HepG2 (cell line): ENCODE measurements around the gene SMOC1. TPM values are rescaled to one million over a fixed set of nuclear protein-coding genes. Genes with fewer than 3 reads are reported as not detected.
A peak's percentile ranks its signal among the peaks of the same experiment; 100 is the strongest.

ENCODE experiments used
- CEBPG ChIP-seq: IDR thresholded peaks from 2 replicates; pipeline ENCODE4 v1.6.1; 2016
- E2F1 ChIP-seq: sonication (generic); formaldehyde crosslinking; IDR thresholded peaks from 2 replicates; pipeline ENCODE4 v1.5.0; 2020; ENCODE audit warnings: missing genetic modification reagents
- HDAC1 ChIP-seq: sonication (generic); formaldehyde crosslinking; IDR thresholded peaks from 2 replicates; pipeline ENCODE4 v1.5.1; 2020; ENCODE audit warnings: mild to moderate bottlenecking, missing genetic modification reagents
- KDM4B ChIP-seq: sonication (generic); formaldehyde crosslinking; IDR thresholded peaks from 2 replicates; pipeline ENCODE4 v1.4.0; 2020; ENCODE audit warnings: missing genetic modification reagents
- MED13 ChIP-seq: sonication (generic); formaldehyde crosslinking; IDR thresholded peaks from 2 replicates; pipeline ENCODE4 v1.5.0; 2020; ENCODE audit warnings: missing genetic modification reagents
- MTERF4 ChIP-seq: sonication (generic); formaldehyde crosslinking; IDR thresholded peaks from 2 replicates; pipeline ENCODE4 v1.8.0; 2023; ENCODE audit warnings: mild to moderate bottlenecking, missing genetic modification reagents
- MTF2 ChIP-seq: sonication (generic); formaldehyde crosslinking; IDR thresholded peaks from 2 replicates; pipeline ENCODE4 v1.5.0; 2020; ENCODE audit warnings: missing genetic modification reagents, borderline replicate concordance
- NFKB2 ChIP-seq: sonication (generic); formaldehyde crosslinking; IDR thresholded peaks from 2 replicates; pipeline ENCODE4 v1.4.0; 2020; ENCODE audit warnings: missing genetic modification reagents, borderline replicate concordance
- PHF20 ChIP-seq: sonication (generic); formaldehyde crosslinking; IDR thresholded peaks from 2 replicates; pipeline ENCODE4 v1.5.0; 2020; ENCODE audit warnings: mild to moderate bottlenecking, missing genetic modification reagents
- SOX5 ChIP-seq: IDR thresholded peaks from 2 replicates; pipeline ENCODE4 v1.6.1; 2016; ENCODE audit warnings: borderline replicate concordance
- SSRP1 ChIP-seq: IDR thresholded peaks from 2 replicates; pipeline ENCODE4 v1.6.1; 2016; ENCODE audit warnings: control low read depth
- TEAD2 ChIP-seq: sonication (generic); formaldehyde crosslinking; IDR thresholded peaks from 2 replicates; pipeline ENCODE4 v1.9.0; 2021; ENCODE audit warnings: missing genetic modification reagents
- THAP7 ChIP-seq: sonication (generic); formaldehyde crosslinking; IDR thresholded peaks from 2 replicates; pipeline ENCODE4 v1.8.1; 2023; ENCODE audit warnings: mild to moderate bottlenecking, missing genetic modification reagents
- ZBTB2 ChIP-seq: sonication (generic); formaldehyde crosslinking; IDR thresholded peaks from 2 replicates; pipeline ENCODE4 v1.8.0; 2022; ENCODE audit warnings: low read depth, missing genetic modification reagents
- ZBTB46 ChIP-seq: sonication (generic); formaldehyde crosslinking; IDR thresholded peaks from 2 replicates; pipeline ENCODE4 v1.4.0; 2020; ENCODE audit warnings: mild to moderate bottlenecking, missing genetic modification reagents, borderline replicate concordance
- ZFP82 ChIP-seq: sonication (generic); formaldehyde crosslinking; IDR thresholded peaks from 2 replicates; pipeline ENCODE4 v1.5.1; 2020; ENCODE audit warnings: mild to moderate bottlenecking, missing genetic modification reagents, borderline replicate concordance
- ZHX1 ChIP-seq: sonication (generic); formaldehyde crosslinking; IDR thresholded peaks from 2 replicates; pipeline ENCODE4 v1.8.1; 2022; ENCODE audit warnings: low read depth, mild to moderate bottlenecking, missing genetic modification reagents
- ZNF30 ChIP-seq: sonication (generic); formaldehyde crosslinking; IDR thresholded peaks from 2 replicates; pipeline ENCODE4 v1.5.0; 2020; ENCODE audit warnings: mild to moderate bottlenecking, missing genetic modification reagents
- ZNF329 ChIP-seq: sonication (generic); formaldehyde crosslinking; IDR thresholded peaks from 2 replicates; pipeline ENCODE4 v1.9.0; 2021; ENCODE audit warnings: low read depth, mild to moderate bottlenecking, missing genetic modification reagents
- ZNF362 ChIP-seq: sonication (generic); formaldehyde crosslinking; IDR thresholded peaks from 2 replicates; pipeline ENCODE4 v1.4.0; 2020; ENCODE audit warnings: missing genetic modification reagents, mild to moderate bottlenecking, borderline replicate concordance
- polyA plus RNA-seq, 8 experiments: library from polyadenylated mRNA; depleted of rRNA in 3 of 8; stranded (reverse) in 7 of 8; unstranded in 1 of 8; fragments of >200 nt; fragmentation: Illumina TruSeq in 4 of 8; extraction: Trizol in 4 of 8; gene quantifications; 2 replicates each; pipeline versions ENCODE4 v1.2.1 to v1.2.3, GENCODE V29; 2011 to 2016; ENCODE audit warnings: low read depth in 4 of 8, missing spikeins in 1 of 8, mixed read lengths in 1 of 8; ENCODE audit not compliant: insufficient read depth in 1 of 8
- total RNA-seq, 5 experiments: library from RNA; depleted of rRNA; stranded (reverse); fragments of >200 nt; fragmentation: Illumina TruSeq; extraction: Trizol; gene quantifications; 2 replicates each; pipeline ENCODE4 v1.2.3, GENCODE V29; 2016; ENCODE audit warnings: low read depth in 1 of 5

Gene SMOC1
- total and polyA plus RNA-seq, 2 of the 13 experiments (the other 11 are each of a cell fraction or from before 2014, with no cell fraction given): 17.8 to 35.6 TPM

GRCh38 chr14:69937367-69938081 is 58.3 kb downstream of the SMOC1 start (continued):
- 0 out of 2 replicates have a peak, but pooled peaks have one; percentile 31 for TF ChIP-seq KDM4B (CRISPR knock-in tag)
- TF ChIP-seq NFKB2 (CRISPR knock-in tag): no peak
- TF ChIP-seq SSRP1 (CRISPR knock-in tag): no peak
- no peak for TF ChIP-seq PHF20 (CRISPR knock-in tag)
- peak; percentile 45; the same call in 1 of the 2 replicates for TF ChIP-seq HDAC1 (CRISPR knock-in tag)
- TF ChIP-seq ZBTB2 (CRISPR knock-in tag): no peak
- no peak for TF ChIP-seq ZFP82 (CRISPR knock-in tag)
- TF ChIP-seq CEBPG (CRISPR knock-in tag): peak; percentile 7; the same call in 1 of the 2 replicates
- no peak for TF ChIP-seq ZHX1
- no peak for TF ChIP-seq THAP7 (CRISPR knock-in tag)
- TF ChIP-seq ZNF329 (CRISPR knock-in tag): no peak
- TF ChIP-seq MTERF4 (CRISPR knock-in tag): no peak
- TF ChIP-seq SOX5 (CRISPR knock-in tag): peak; percentile 14; the same call in 1 of the 2 replicates
- TF ChIP-seq ZNF362: no peak
- TF ChIP-seq TEAD2 (CRISPR knock-in tag): no peak
- TF ChIP-seq MED13: no peak
- TF ChIP-seq ZNF30 (CRISPR knock-in tag): no peak
- TF ChIP-seq ZBTB46 (CRISPR knock-in tag): no peak
- TF ChIP-seq E2F1 (CRISPR knock-in tag): no peak
- TF ChIP-seq MTF2 (CRISPR knock-in tag): no peak
